Nephron (organoid): ENCODE measurements around the gene CCNT1.
"Not testable (repeated sequence)": the region's sequence is repeated elsewhere in the genome, so short reads cannot be mapped to it uniquely, and the experiment has no call there.

Experiments used
- H3K27ac Mint-ChIP-seq, 3 experiments: 2 replicates each; pipeline ENCODE4 v1.8.0; 2020; ENCODE audit warnings: mixed read lengths in 3 of 3, mild to moderate bottlenecking in 2 of 3, moderate library complexity in 1 of 3
- H3K27me3 Mint-ChIP-seq: 2 replicates; pipeline ENCODE4 v1.8.0; 2021; ENCODE audit warnings: low read depth, mild to moderate bottlenecking, moderate library complexity, mixed read lengths
- H3K36me3 Mint-ChIP-seq: 2 replicates; pipeline ENCODE4 v1.8.0; 2020; ENCODE audit warnings: low read depth, mixed read lengths
- H3K4me1 Mint-ChIP-seq: 2 replicates; pipeline ENCODE4 v1.8.0; 2020; ENCODE audit warnings: mixed read lengths
- H3K4me3 Mint-ChIP-seq, 3 experiments: 2 replicates each; pipeline ENCODE4 v1.8.0; 2020; ENCODE audit warnings: mild to moderate bottlenecking in 3 of 3, mixed read lengths in 3 of 3, moderate library complexity in 2 of 3
- H3K9me3 Mint-ChIP-seq: 2 replicates; pipeline ENCODE4 v1.8.0; 2020; ENCODE audit warnings: mixed read lengths
- CTCF ChIP-seq, 3 experiments: fragments of 200-600 bp; sonication (generic); IDR thresholded peaks; one replicate each; pipeline ENCODE4 v1.5.0; 2021; ENCODE audit warnings: antibody characterized with exemption in 3 of 3; ENCODE audit not compliant: unreplicated experiment in 3 of 3

The CCNT1 gene

GRCh38 chr12:48728807-48729206, 12.3 kb upstream of the CCNT1 start:
- H3K4me3 Mint-ChIP-seq: no peak overlapping the region
- H3K9me3 Mint-ChIP-seq: peaks cover 4% of the 10 kb centered on the region
- H3K4me1 Mint-ChIP-seq: no peaks in the 10 kb centered on the region
- no peak for TF ChIP-seq CTCF (IDR thresholded peaks at IDR 0.05; ENCODE audit: unreplicated experiment in 3 of 3)
- peak overlapping the region in 1 of 3 experiments; percentile 38 for H3K27ac Mint-ChIP-seq
- no peaks in the 10 kb centered on the region for H3K36me3 Mint-ChIP-seq
- peaks cover 3% of the 10 kb centered on the region for H3K27me3 Mint-ChIP-seq

GRCh38 chr12:48720737-48721136, 4.2 kb upstream of the CCNT1 start:
- H3K27ac Mint-ChIP-seq, H3K27me3 Mint-ChIP-seq, H3K36me3 Mint-ChIP-seq, H3K4me1 Mint-ChIP-seq: not testable (repeated sequence)
- H3K9me3 Mint-ChIP-seq: peaks cover 13% of the 10 kb centered on the region
- H3K4me3 Mint-ChIP-seq: peak overlapping the region in 2 of 3 experiments; percentile 15 to 23

GRCh38 chr12:48720171-48720570, 3.7 kb upstream of the CCNT1 start:
- not testable (repeated sequence) for H3K4me3 Mint-ChIP-seq
- H3K9me3 Mint-ChIP-seq: peaks cover 11% of the 10 kb centered on the region

GRCh38 chr12:48719002-48719401, 2.5 kb upstream of the CCNT1 start:
- H3K27ac Mint-ChIP-seq, H3K4me3 Mint-ChIP-seq, H3K27me3 Mint-ChIP-seq: not testable (repeated sequence)
- Mint-ChIP-seq H3K4me1 (peaks cover 17% of the 10 kb centered on the region), H3K36me3 (peaks cover 12% of the 10 kb centered on the region), H3K9me3 (peaks cover 11% of the 10 kb centered on the region)

More at GRCh38 chr12:48720171-48720570, 3.7 kb upstream of the CCNT1 start:
- H3K27ac Mint-ChIP-seq, H3K4me1 Mint-ChIP-seq, H3K36me3 Mint-ChIP-seq, H3K27me3 Mint-ChIP-seq: not testable (repeated sequence)

GRCh38 chr12:48717252-48717695, 767 bp upstream of the CCNT1 start:
- TF ChIP-seq CTCF (IDR thresholded peaks at IDR 0.05; ENCODE audit: unreplicated experiment in 3 of 3): no peak
- H3K36me3 Mint-ChIP-seq: peaks cover 22% of the 10 kb centered on the region
- H3K9me3 Mint-ChIP-seq: peaks cover 11% of the 10 kb centered on the region
- H3K27me3 Mint-ChIP-seq: no peaks in the 10 kb centered on the region
- H3K4me3 Mint-ChIP-seq: peak overlapping the region; percentile 88 to 97 (median 90)
- peak overlapping the region; percentile 92 to 98 (median 98) for H3K27ac Mint-ChIP-seq
- H3K4me1 Mint-ChIP-seq: peaks cover 26% of the 10 kb centered on the region

GRCh38 chr12:48716168-48716492, 377 bp downstream of the CCNT1 start:
- Mint-ChIP-seq H3K4me3 (peak overlapping the region; percentile 88 to 97 (median 90)), H3K36me3 (peaks cover 27% of the 10 kb centered on the region), H3K9me3 (peaks cover 10% of the 10 kb centered on the region), H3K27ac (peak overlapping the region; percentile 92 to 98 (median 98)), H3K4me1 (peaks cover 26% of the 10 kb centered on the region), H3K27me3 (no peaks in the 10 kb centered on the region)
- no peak for TF ChIP-seq CTCF (IDR thresholded peaks at IDR 0.05; ENCODE audit: unreplicated experiment in 3 of 3)

GRCh38 chr12:48712209-48712608, 4.3 kb downstream of the CCNT1 start:
- no peak overlapping the region for H3K27ac Mint-ChIP-seq
- H3K4me1 Mint-ChIP-seq: peaks cover 26% of the 10 kb centered on the region
- no peaks in the 10 kb centered on the region for H3K9me3 Mint-ChIP-seq
- peaks cover 29% of the 10 kb centered on the region for H3K36me3 Mint-ChIP-seq
- no peaks in the 10 kb centered on the region for H3K27me3 Mint-ChIP-seq
- TF ChIP-seq CTCF (IDR thresholded peaks at IDR 0.05; ENCODE audit: unreplicated experiment in 3 of 3): no peak
- H3K4me3 Mint-ChIP-seq: no peak overlapping the region

GRCh38 chr12:48698822-48699221, 17.7 kb downstream of the CCNT1 start:
- not testable (repeated sequence) for H3K4me1 Mint-ChIP-seq, H3K9me3 Mint-ChIP-seq, H3K4me3 Mint-ChIP-seq, H3K27me3 Mint-ChIP-seq, H3K27ac Mint-ChIP-seq
- H3K36me3 Mint-ChIP-seq: peaks cover 71% of the 10 kb centered on the region
